Neural progenitor cell (in vitro differentiated cells): ENCODE results near the gene DLL3.

ENCODE experiments used
- EZH2phosphoT487 ChIP-seq: fragments of 200-600 bp; sonication (generic); IDR thresholded peaks from 2 replicates; pipeline ENCODE4 v1.6.1; 2017; ENCODE audit warnings: antibody characterized with exemption
- TF ChIP-seq, protein P1 (sequence below): fragments of 200-600 bp; sonication (generic); IDR thresholded peaks from 2 replicates; pipeline ENCODE4 v1.5.1; 2017; ENCODE audit warnings: antibody characterized with exemption, mild to moderate bottlenecking

GRCh38 chr19:39496063-39496462 lies 2.7 kb upstream of the DLL3 start:
- TF ChIP-seq, protein P1, sequence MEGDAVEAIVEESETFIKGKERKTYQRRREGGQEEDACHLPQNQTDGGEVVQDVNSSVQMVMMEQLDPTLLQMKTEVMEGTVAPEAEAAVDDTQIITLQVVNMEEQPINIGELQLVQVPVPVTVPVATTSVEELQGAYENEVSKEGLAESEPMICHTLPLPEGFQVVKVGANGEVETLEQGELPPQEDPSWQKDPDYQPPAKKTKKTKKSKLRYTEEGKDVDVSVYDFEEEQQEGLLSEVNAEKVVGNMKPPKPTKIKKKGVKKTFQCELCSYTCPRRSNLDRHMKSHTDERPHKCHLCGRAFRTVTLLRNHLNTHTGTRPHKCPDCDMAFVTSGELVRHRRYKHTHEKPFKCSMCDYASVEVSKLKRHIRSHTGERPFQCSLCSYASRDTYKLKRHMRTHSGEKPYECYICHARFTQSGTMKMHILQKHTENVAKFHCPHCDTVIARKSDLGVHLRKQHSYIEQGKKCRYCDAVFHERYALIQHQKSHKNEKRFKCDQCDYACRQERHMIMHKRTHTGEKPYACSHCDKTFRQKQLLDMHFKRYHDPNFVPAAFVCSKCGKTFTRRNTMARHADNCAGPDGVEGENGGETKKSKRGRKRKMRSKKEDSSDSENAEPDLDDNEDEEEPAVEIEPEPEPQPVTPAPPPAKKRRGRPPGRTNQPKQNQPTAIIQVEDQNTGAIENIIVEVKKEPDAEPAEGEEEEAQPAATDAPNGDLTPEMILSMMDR = no peak
- no peak for TF ChIP-seq EZH2phosphoT487
